GM23338 (cell line): ENCODE results near the gene DST. TPM values are rescaled to one million over a fixed set of nuclear protein-coding genes. Genes with fewer than 3 reads are reported as not detected.

Experiments used
- ATAC-seq: fragments of 200-7000 bp; cut with Tn5 transposase; 3 replicates; pipeline ENCODE4 v1.9.1; 2020
- DNase-seq: peaks from one replicate; pipeline ENCODE4 v3.0.0-alpha.2; 2015; ENCODE audit warnings: low spot score
- H2AFZ ChIP-seq: fragments of 200-600 bp; sonication (generic); 2 replicates; pipeline ENCODE4 v1.8.0; 2016; ENCODE audit warnings: antibody characterized with exemption, mild to moderate bottlenecking, moderate library complexity
- H3F3A ChIP-seq: fragments of 200-600 bp; sonication (generic); replicated peaks from 2 replicates; pipeline ENCODE4 v1.8.0; 2017; ENCODE audit warnings: antibody characterized with exemption, mixed run types, low read depth
- H3K27ac ChIP-seq: fragments of 200-600 bp; sonication (generic); 2 replicates; pipeline ENCODE4 v1.6.1; 2016; ENCODE audit warnings: low read depth
- H3K27me3 ChIP-seq: fragments of 200-600 bp; sonication (generic); 2 replicates; pipeline ENCODE4 v1.8.0; 2016; ENCODE audit warnings: mild to moderate bottlenecking, mixed run types, moderate library complexity; ENCODE audit not compliant: insufficient read depth
- H3K36me3 ChIP-seq: fragments of 200-600 bp; sonication (generic); 2 replicates; pipeline ENCODE4 v1.8.0; 2016; ENCODE audit warnings: mild to moderate bottlenecking; ENCODE audit not compliant: insufficient read depth
- H3K4me1 ChIP-seq: fragments of 200-600 bp; sonication (generic); 2 replicates; pipeline ENCODE4 v1.8.0; 2016; ENCODE audit warnings: mild to moderate bottlenecking, moderate library complexity; ENCODE audit not compliant: insufficient read depth
- H3K4me2 ChIP-seq: fragments of 200-600 bp; sonication (generic); 2 replicates; pipeline ENCODE4 v1.7.1; 2017; ENCODE audit warnings: mixed run types
- H3K4me3 ChIP-seq: fragments of 200-600 bp; sonication (generic); 2 replicates; pipeline ENCODE4 v1.6.1; 2016; ENCODE audit warnings: mixed run types
- H3K79me2 ChIP-seq: fragments of 200-600 bp; sonication (generic); replicated peaks from 2 replicates; pipeline ENCODE4 v1.8.0; 2017; ENCODE audit warnings: mild to moderate bottlenecking; ENCODE audit not compliant: insufficient read depth
- H3K9me2 ChIP-seq: fragments of 200-600 bp; sonication (generic); 2 replicates; pipeline ENCODE4 v1.8.0; 2017; ENCODE audit not compliant: insufficient read depth
- H4K20me1 ChIP-seq: fragments of 200-600 bp; sonication (generic); replicated peaks from 2 replicates; pipeline ENCODE4 v1.8.0; 2017; ENCODE audit warnings: mild to moderate bottlenecking; ENCODE audit not compliant: insufficient read depth
- H3K27ac Mint-ChIP-seq: 2 replicates; pipeline ENCODE4 v1.8.0; 2020; ENCODE audit warnings: inconsistent platforms, mild to moderate bottlenecking, moderate library complexity, mixed read lengths
- H3K27me3 Mint-ChIP-seq: 3 replicates; pipeline ENCODE4 v1.8.0; 2022; ENCODE audit warnings: low read depth, mild to moderate bottlenecking, moderate library complexity, mixed read lengths, inconsistent platforms; ENCODE audit not compliant: insufficient read depth, poor library complexity
- H3K36me3 Mint-ChIP-seq: 3 replicates; pipeline ENCODE4 v1.8.0; 2021; ENCODE audit warnings: low read depth, mild to moderate bottlenecking, inconsistent platforms, moderate library complexity, mixed read lengths
- H3K4me1 Mint-ChIP-seq: 3 replicates; pipeline ENCODE4 v1.8.0; 2020; ENCODE audit warnings: mild to moderate bottlenecking, inconsistent platforms, mixed read lengths
- H3K4me3 Mint-ChIP-seq: 3 replicates; pipeline ENCODE4 v1.8.0; 2021; ENCODE audit warnings: moderate library complexity, mild to moderate bottlenecking, inconsistent platforms, mixed read lengths
- H3K9me3 Mint-ChIP-seq: 3 replicates; pipeline ENCODE4 v1.8.0; 2020; ENCODE audit warnings: moderate library complexity, mild to moderate bottlenecking, inconsistent platforms, mixed read lengths
- CREB1 ChIP-seq: fragments of 250-450 bp; sonication (Bioruptor Pico); IDR thresholded peaks from 2 replicates; pipeline ENCODE4 v1.5.0; 2020; ENCODE audit warnings: low read depth, mild to moderate bottlenecking, moderate library complexity
- ETS1 ChIP-seq: IDR thresholded peaks from 2 replicates; pipeline ENCODE4 v1.6.1; 2016; ENCODE audit warnings: antibody characterized with exemption
- EZH2 ChIP-seq: fragments of 200-600 bp; sonication (generic); IDR thresholded peaks from one replicate; pipeline ENCODE4 v1.8.0; 2017; ENCODE audit warnings: antibody characterized with exemption, mild to moderate bottlenecking, low read depth; ENCODE audit not compliant: unreplicated experiment
- EZH2phosphoT487 ChIP-seq: fragments of 200-600 bp; sonication (generic); IDR thresholded peaks from one replicate; pipeline ENCODE4 v1.8.1; 2018; ENCODE audit warnings: antibody characterized with exemption; ENCODE audit not compliant: unreplicated experiment
- JUNB ChIP-seq: IDR thresholded peaks from one replicate; pipeline ENCODE4 v1.6.1; 2016; ENCODE audit warnings: antibody characterized with exemption; ENCODE audit not compliant: unreplicated experiment
- NANOG ChIP-seq: IDR thresholded peaks from 2 replicates; pipeline ENCODE4 v1.6.1; 2016; ENCODE audit warnings: antibody characterized with exemption, borderline replicate concordance
- POLR2AphosphoS5 ChIP-seq: IDR thresholded peaks from 2 replicates; pipeline ENCODE4 v1.6.1; 2016; ENCODE audit warnings: antibody characterized with exemption, low read depth
- REST ChIP-seq: IDR thresholded peaks from one replicate; pipeline ENCODE4 v1.6.1; 2018; ENCODE audit warnings: antibody characterized with exemption; ENCODE audit not compliant: unreplicated experiment
- STAT1 ChIP-seq: IDR thresholded peaks from one replicate; pipeline ENCODE4 v1.6.1; 2016; ENCODE audit warnings: antibody characterized with exemption; ENCODE audit not compliant: unreplicated experiment
- ZNF114 ChIP-seq: fragments of 250-450 bp; sonication (Bioruptor Pico); IDR thresholded peaks from 2 replicates; pipeline ENCODE4 v1.5.0; 2020; ENCODE audit warnings: mild to moderate bottlenecking, moderate library complexity
- ZNF331 ChIP-seq: fragments of 250-450 bp; sonication (Bioruptor Pico); IDR thresholded peaks from 2 replicates; pipeline ENCODE4 v1.5.0; 2020; ENCODE audit warnings: low read depth, mild to moderate bottlenecking, moderate library complexity
- ZNF462 ChIP-seq: fragments of 250-450 bp; sonication (Bioruptor Pico); IDR thresholded peaks from 2 replicates; pipeline ENCODE4 v1.5.0; 2020; ENCODE audit warnings: mild to moderate bottlenecking, moderate library complexity
- polyA plus RNA-seq: library from polyadenylated mRNA; unstranded; fragments of >200 nt; fragmentation: Nextera tagmentation; extraction: Ambion mirVana; gene quantifications from 2 replicates; pipeline ENCODE4 v1.2.1, GENCODE V29; 2016
- total RNA-seq: library from RNA; depleted of rRNA; stranded (reverse); fragments of >200 nt; shearing (Covaris generic); gene quantifications from 2 replicates; pipeline ENCODE4 v1.2.3, GENCODE V29; 2014
- TF ChIP-seq, protein P1 (sequence below), 2 experiments: fragments of 200-600 bp in 1 of 2; sonication (generic) in 1 of 2; conservative IDR thresholded peaks; 2 replicates each; pipeline versions ENCODE4 v1.5.1 to v1.6.1; 2016 to 2017; ENCODE audit warnings: antibody characterized with exemption in 2 of 2, low read depth in 2 of 2, mild to moderate bottlenecking in 2 of 2, moderate library complexity in 1 of 2

Gene DST
- total and polyA plus RNA-seq, 2 experiments from 2014 or later = 88.7 to 188 TPM

DNA sequence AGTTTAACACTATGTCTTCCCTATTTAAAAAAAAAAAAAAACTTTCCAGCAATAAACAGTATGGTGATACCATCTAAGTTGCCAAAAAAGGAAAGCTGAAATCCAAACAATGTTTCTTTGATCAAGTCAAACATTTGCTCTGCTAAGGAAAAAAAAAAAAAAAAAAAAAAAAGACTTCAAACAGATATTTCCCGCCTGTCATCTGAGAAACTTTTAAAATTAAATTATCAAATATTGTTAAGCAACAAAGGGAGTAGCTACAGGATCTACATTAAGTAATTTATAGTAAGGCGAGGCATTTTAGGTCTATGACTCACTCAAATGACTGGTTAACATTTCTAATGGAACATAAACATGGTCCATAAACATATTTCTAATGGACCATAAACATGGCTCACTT, 121.2 kb downstream of the DST start:
- H3K27me3 Mint-ChIP-seq = no peaks in the 10 kb centered on the region
- peak overlapping the region; percentile 55 for H3K4me2 ChIP-seq
- H3K4me3 ChIP-seq = 0 out of 2 replicates have a peak overlapping the region, but pooled peaks have one; percentile 24
- H3K4me3 Mint-ChIP-seq = no peak overlapping the region
- no peaks in the 10 kb centered on the region for H3F3A ChIP-seq
- peaks cover 56% of the 10 kb centered on the region for H3K4me1 ChIP-seq
- H3K79me2 ChIP-seq = peaks cover 9% of the 10 kb centered on the region; the same call in 1 of the 2 replicates
- H3K9me3 Mint-ChIP-seq = no peaks in the 10 kb centered on the region
- H3K9me2 ChIP-seq = no peaks in the 10 kb centered on the region
- H4K20me1 ChIP-seq = no peaks in the 10 kb centered on the region
- ATAC-seq = no peak
- H3K27me3 ChIP-seq = no peaks in the 10 kb centered on the region
- no peak for TF ChIP-seq POLR2AphosphoS5
- TF ChIP-seq, protein P1, sequence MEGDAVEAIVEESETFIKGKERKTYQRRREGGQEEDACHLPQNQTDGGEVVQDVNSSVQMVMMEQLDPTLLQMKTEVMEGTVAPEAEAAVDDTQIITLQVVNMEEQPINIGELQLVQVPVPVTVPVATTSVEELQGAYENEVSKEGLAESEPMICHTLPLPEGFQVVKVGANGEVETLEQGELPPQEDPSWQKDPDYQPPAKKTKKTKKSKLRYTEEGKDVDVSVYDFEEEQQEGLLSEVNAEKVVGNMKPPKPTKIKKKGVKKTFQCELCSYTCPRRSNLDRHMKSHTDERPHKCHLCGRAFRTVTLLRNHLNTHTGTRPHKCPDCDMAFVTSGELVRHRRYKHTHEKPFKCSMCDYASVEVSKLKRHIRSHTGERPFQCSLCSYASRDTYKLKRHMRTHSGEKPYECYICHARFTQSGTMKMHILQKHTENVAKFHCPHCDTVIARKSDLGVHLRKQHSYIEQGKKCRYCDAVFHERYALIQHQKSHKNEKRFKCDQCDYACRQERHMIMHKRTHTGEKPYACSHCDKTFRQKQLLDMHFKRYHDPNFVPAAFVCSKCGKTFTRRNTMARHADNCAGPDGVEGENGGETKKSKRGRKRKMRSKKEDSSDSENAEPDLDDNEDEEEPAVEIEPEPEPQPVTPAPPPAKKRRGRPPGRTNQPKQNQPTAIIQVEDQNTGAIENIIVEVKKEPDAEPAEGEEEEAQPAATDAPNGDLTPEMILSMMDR (conservative IDR thresholded peaks at IDR 0.05; ENCODE audit: low read depth in 2 of 2) = no peak
- no peak for TF ChIP-seq ZNF331 (CRISPR knock-in tag)
- TF ChIP-seq STAT1 = no peak
- TF ChIP-seq EZH2phosphoT487 = no peak
- no peak for TF ChIP-seq NANOG
- no peak for TF ChIP-seq ZNF114 (CRISPR knock-in tag)
- TF ChIP-seq ETS1 = no peak
- no peak for TF ChIP-seq EZH2
- TF ChIP-seq JUNB = no peak
- TF ChIP-seq REST = no peak
- no peak for TF ChIP-seq CREB1 (CRISPR knock-in tag)
- TF ChIP-seq ZNF462 = no peak
- H3K4me1 Mint-ChIP-seq = peaks cover 59% of the 10 kb centered on the region
- H3K36me3 Mint-ChIP-seq = peaks cover 29% of the 10 kb centered on the region
- peak overlapping the region; percentile 88 for H3K27ac Mint-ChIP-seq
- DNase-seq = no peak
- no peaks in the 10 kb centered on the region for H3K36me3 ChIP-seq
- H2AFZ ChIP-seq = no peak overlapping the region
- H3K27ac ChIP-seq = peak overlapping the region; percentile 78; the same call in 1 of the 2 replicates
